ENCODE results near the gene GNAL.

The GNAL gene

DNA sequence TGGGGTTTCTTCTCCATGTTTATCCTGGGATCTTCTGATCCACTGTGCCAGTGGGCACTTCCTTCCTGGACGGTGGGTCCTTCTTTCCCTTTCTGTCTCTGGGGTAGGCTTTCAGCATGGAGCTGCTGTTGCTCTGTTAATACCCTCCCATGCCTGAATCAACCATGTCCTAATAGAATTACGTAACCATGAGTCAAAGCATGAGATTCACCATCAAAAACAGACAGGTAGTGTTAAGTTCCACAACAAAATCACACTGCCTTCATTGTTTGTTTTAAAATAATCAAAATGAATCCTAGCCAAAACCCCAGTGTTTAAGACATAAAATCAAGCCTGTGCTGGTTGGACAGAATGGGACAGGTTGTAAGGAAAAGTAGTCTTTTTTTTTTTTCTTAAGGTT lies 37.5 kb downstream of the GNAL start:
- DNase-seq = no peak

DNA sequence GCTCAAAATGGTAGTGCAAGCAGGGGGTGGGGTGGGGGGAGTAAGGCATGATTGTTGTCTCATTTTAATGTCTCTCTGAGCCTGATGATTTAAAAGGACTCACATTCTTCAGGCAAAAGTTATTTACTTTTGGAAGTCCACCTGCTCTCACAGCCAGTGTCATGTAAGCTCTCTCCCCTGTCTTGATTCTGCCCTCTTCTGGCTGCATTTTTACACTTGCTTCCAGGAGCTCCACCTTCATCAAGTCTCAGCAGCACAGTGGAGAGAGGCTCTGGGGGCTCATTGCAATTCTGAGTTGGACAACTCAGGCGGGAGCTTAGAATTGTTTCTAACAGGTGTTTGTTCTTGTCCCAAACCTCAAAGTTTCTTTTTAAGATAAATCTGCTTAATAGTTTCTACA lies 39.2 kb downstream of the GNAL start:
- no peak for DNase-seq

DNA sequence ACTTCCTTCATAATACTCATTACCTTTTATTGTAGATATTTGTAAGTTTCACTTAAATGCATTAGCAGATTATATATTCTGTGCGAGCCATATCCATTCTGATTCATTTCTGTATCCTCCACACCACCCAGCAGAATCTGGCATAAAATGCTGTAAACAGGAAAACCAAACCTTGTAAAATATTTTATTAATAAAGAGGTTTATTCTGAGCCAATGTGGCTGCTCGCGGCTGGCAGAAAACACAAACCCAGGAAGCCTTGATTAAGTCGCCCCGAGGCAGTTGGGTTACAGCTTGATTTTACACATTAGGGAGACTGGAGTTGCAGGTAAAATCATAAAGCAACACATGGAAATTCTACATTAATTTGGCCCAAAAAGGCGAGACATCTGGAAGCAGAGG lies 40.5 kb downstream of the GNAL start:
- DNase-seq = no peak

DNA sequence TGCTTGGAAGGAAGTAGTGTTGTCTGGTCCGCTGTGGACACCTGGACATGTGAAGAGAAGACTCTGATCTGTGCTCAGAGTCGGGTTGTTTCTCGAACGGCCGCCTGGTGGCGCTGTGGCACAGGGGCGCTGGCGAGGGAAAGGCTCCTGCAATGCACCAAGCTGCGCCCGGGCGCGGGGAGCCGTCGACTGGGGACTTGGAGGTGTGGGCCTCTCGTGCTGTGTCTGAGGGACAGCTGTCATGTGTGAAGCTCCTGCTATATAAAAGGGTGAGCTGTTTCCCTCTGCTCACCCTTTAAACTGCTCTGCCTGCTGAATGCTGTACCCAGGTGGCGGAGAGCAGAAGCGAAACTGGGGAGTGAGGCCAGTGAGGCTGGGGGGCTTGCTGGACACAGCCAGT lies 44.0 kb downstream of the GNAL start:
- DNase-seq = peak; percentile 70 to 74

DNA sequence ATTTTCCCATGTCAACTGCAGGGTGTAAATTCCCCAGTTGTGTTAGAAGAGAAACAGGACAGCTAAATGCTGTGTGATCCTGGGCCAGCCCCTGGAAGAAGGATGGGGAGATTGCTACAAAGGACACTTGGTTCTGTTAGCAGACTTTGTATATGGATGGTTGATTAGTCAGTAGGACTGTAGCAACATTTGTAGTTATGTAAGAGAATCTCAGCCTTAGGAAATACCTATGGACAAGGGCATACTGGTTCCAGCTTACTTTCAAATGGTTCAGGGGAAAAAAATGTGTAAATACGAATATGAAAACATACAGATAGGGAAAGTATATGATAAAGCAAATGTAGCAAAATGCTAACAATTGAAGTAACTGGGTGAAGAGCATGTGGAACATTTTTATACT lies 47.6 kb downstream of the GNAL start:
- peak; percentile 14 to 22 for DNase-seq

DNA sequence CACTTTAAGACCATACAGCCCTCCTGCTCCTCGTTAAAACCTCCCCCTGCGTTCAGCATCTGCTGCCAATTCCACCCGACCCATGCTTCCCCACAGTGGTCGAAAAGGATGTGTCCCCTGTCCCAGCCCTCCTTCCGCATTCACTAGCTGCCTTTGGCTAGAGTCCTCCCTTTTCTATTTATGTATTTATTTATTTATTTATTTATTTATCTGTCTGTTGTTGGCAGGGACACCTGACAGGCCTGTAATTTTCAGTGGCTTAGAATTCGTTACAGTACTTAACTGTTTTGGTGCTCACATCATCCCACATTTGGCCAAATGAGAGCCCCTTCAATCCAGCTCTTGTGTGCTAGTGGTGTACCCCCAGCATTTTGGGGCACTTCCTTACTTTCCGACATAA lies 50.8 kb downstream of the GNAL start:
- no peak for DNase-seq

DNA sequence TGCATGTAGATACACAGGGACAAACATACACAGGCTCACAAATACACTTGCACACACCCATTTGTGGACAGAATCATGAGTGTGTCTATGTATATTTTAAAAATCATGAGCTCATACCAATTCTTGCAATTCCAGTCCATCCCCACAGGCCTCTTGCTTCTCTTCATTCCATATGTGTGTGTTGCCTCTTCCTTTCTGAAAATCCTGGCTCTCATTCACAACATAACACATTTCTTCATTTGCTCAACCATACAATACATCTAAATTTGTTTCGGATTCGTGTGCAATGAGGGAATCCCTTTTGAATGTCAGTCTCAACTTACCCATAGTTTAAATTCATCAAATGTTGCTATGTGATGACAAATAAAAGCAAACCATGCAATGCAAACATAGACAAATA lies 51.4 kb downstream of the GNAL start:
- DNase-seq = no peak

DNA sequence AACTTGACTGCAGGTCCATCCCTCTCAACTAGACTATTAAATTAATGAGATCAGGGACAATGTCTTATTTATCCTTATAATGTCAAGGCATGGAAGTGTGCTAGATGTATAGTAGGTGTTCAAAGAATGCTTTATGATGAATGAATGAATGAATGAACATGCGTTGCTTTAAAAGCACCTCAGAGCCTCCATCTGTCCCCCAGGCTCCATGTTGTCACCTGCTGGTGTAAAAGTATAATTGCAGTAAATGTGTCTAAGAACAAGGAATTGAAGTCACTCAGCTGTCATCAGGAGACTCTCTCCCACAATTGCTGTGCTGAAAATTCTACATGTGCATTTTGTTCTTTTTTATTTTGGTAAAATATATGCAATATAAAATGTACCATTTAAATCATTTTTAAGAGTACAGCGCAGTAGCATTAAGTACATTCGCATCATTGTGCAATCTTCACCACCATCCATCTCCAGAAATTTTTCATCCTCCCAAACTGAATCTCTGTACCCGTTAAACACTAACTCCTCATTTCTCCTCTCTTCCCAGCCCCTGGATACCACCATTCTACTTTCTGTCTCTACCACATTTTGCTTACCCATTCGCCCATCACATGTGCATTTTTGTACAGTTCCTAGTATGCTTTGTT lies 52.6 kb downstream of the GNAL start:
- DNase-seq = peak; percentile 6 to 20

DNA sequence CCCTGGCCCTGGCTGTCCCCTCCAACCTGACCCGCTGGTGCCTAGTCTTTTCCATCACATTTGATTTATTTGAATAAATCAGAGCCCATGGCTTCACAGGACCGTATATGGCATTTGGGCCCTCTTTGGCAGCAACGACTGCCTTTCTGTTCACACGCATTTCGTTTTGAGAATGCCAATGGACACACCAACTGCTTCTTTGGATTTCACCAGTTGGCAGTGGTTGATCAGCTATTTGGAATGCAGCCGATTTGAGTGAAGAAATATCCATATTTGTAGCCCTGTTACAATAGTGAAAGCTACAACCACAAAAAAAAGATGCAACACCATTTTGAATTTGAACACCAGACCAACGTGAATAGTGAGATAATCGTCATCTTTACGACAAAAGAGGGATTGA lies 56.5 kb downstream of the GNAL start:
- DNase-seq = no peak

DNA sequence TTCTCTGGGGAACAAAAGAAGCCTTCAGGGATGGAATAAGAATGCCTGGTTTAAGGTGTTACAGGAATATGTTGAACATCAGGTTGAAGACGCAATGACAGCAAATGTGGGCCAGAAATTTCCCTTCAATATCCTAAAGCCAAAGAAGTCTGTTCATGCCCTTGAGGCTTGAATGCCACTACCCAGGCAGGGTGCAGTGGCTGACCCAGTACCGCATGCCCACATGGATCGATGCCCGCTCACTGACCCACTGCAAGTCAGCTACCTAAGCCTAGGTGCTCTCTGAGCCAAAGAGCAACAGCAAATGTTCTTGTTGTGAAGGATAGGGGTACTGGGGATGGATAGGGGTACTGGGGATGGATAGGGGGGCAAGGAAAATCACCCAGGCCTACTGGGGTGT lies 58.2 kb downstream of the GNAL start:
- DNase-seq = no peak

DNA sequence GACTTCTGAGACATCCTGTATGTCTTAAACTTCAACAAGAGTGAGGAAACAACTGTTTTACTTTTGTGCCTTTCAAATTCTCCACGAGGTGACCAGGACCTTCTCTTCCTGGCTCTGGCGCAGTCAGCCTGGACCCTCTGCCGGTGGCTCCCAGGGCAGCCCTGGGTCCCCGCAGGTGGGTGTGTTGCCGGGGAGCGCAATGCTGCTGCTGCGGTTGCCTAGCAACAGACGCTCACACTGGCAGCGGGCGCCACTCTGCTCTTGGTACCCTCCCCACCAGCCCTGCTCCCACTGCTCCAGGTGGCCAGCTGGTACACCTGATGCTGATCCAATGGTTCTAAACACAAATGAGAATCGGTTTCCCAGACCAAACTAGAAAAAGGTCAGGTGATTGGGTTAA lies 58.7 kb downstream of the GNAL start:
- no peak for DNase-seq

DNA sequence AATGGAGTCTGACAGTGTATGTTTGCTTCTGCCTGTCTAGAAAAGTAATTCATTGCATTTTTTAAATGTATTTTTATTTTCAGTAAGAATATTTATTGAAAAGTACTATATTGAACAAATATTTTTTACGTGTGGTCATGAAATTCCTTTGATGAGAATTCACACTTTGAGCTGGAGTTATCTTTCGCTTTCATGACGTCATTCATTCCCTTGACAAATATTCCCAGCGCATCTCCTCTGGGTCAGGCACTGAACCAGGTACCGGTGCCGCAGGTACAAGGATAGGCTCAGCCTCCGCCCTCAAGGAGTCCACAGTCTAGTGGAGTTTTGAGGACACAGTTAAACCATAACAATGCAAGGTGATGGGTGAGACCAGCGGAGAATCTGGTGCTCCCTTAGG lies 60.2 kb downstream of the GNAL start:
- DNase-seq = no peak

DNA sequence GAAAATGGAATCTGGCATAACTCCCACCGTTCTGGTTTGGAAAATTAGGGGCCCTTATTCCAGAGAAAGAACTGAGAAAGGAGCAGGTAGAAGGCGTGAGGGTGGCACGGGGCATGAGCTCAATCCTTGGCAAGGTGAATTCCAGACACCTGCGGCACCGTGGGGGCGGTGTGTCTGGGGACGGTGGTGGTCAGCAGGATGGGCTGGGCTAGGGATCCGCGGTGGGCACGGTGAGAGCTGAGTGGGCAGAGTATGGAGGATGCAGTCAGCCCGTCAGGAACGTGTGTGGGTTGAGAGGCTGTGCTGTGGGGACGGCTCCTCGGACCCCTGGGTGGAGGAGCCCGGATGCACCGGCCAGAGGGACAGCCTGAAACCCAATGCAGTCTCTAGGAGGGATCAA lies 61.1 kb downstream of the GNAL start:
- DNase-seq = no peak

DNA sequence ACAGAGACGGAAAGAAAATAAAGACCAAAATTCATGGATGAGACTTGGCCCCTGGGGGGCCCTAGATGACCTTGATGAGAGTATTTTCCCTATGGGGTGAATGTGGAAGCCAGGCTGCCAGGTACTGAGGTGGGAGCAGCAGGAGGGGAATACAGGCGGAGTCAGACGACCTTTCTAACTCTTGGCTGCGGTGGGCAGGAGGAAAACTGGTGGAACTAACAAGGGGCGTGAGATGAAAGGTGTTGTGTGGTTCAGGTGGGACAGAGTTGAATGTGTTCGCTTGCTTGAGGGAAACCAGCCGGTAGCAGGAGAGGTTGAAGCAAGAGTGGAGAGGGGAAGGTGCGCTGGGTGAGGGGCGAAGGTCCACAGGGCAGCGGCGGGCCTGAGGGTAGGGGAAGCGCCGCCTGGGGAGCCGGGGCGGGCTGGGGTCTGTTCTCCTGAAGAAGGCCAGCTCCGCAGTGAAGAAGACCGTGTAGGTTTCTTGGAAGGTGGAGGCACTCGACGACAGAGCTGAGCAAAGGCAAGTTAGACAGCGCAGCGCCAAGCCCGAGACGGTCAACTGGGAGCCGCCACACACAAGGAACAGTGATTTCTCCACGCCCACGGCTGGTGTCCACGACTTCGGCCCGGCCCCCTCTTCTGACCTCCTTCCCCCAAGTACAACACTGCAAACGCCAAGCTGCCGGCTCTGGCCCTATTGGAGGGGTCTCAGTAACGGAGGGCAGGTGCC lies 61.7 kb downstream of the GNAL start:
- no peak for DNase-seq

DNA sequence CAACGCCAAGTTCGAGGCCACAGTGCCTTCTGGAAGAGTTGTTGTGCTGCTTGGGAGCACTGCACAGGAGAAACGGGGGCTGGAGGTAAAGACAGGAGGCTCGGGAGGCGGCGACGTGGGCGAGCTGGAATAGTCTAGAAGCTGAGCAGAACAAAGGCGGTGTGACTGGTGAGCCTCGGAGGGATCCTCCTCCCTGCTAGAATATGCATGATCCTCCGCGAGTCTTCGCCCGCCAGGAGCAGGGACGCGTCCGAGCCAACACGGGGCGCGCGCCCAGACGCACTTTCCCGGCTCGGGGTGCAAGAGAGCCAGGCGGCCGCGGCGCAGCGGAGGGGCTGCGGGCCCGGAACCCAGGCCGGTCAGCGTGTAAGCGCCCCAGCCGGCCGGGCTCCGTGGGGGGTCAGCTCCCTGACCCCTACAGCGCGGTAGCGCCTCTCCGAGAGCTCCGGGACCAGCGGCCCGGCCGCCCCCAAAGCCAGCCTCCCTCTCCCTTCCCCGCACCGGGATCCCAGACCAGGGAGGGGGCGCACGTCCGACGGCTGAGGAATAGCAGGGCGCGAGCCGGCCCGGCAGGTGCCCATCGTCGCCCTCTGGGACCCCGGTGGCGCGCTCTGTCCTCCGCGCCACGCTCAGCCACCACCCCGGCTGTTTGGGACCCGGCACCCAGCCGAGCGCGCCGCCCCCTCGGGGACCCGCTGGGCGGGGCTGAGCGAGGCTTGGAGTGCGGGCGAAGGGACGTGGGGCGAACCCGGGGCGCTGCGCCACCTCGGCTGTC lies 62.5 kb downstream of the GNAL start:
- no peak for DNase-seq

DNA sequence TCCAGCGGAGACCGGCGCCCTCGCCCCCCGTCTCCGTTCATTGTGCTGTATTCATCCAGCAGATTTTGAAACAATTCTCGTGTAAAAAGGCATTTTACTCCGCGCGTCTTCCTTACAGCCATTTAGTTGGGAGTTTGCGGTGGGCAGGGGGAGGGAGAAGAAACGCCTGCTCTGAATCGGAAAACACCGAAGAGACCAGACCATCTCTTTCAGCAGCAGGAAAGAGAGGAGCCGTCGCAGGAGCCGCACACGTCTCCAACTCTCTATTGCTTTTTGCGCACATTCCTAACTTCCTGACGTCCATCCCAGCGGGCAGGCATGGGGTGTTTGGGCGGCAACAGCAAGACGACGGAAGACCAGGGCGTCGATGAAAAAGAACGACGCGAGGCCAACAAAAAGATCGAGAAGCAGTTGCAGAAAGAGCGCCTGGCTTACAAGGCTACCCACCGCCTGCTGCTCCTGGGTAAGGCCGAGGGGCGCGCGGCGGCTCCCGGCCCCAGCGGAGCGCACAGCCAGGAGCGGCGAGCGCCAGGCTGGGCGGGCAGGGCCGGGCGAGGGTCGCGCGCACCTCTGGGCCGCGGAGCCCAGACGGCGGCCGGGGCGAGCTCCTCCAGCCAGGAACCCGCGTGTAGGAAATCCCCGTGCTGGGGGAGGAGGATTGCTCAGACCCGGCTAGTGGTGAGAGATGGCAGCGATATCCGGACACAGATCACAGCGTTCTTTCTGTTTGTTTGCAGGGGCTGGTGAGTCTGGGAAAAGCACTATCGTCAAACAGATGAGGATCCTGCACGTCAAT lies 63.2 kb downstream of the GNAL start:
- DNase-seq = peak in 1 of 2 donors; percentile 7

DNA sequence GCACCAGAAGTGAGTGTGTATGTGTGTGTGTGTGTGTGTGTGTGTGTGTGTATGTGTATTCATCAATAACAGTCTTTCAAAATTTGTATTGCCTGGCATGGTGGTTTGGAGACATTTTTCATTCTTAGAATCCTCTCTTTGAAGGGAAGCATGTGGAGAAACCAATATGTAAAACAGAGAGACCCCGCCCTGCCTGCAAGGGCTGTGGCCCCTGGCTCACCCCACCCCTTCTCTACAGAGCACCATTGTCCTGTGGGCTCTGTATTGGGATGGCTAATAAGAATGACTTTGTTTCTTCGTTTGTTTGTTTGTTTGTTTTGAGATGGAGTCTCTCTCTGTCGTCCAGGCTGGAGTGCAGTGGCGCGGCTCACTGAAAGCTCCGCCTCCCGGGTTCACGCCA lies 65.9 kb downstream of the GNAL start:
- no peak for DNase-seq

DNA sequence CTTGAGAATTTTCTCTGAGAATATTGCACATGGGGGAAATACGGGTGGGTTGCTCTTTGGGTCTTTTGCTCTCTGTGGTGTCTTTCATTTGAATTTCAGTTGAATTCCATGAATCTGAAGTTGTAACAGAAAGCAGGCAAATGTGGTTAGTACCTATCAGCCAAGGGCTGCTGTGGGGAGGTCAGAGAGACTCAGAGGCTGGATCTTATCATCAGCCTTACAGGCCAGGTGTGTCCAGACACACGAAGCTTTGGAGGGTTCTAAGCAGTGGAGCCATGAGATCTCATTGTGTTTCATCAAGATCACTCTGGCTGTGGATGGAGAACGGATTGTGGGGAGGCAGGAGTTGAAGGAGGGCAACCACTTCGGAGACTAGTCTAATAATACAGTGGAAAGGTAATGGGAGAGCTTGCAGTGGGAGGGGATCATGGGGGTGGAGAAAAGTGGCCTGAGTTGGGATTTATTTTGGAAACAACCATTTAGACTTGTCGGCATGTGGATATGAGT lies 68.1 kb downstream of the GNAL start:
- DNase-seq = no peak

DNA sequence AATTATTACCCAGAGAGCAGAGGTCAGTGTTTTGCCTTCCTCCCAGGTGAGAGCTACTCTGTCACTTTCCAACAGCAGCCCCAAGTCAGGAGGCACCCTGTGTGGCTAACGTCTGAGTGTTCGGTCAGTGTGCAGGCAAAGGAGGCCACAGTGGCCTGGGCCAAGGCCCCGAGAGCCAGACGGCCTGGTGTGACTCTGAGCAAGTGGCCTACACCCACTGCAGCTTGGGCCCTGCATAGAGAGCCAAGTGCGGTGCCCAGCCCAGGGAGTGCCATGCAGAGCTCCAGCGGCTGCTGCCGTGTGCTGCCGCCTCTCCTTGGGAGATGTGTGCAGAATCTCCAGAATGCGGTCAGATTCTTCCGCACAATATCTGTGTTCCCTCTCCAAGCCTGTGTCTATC lies 70.4 kb downstream of the GNAL start:
- no peak for DNase-seq

DNA sequence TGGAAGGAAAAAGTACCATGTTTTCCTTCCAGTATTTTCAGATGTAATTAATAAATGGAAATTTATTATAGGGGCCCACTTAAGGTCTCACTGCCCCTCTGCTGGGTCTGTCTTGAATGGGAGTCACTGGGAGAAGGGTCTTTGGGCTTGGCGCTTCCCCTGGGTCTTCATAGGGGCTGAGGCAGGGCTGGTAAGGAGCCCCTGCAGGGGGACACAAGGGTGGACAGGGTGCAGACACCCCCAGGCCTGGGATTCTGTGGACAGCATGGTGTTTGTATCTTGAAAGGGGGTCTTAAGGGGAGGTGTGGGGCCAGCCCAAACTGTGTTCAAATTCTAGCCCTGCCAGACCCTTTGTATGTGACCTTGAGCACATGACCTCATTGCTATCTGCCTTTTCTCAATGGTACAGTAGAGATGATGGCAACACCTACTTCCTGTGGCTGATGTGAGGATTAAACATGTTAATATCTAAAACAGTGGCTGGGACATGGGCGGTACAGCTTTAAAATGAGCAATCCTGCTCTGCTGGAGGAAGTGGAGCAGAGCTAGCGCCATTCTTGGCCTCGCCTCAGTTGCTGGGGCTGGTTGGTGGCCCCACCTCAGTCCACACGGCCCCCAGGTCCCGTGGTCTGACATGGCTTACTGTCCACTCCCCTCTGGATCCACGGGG lies 71.6 kb downstream of the GNAL start:
- DNase-seq = no peak

DNA sequence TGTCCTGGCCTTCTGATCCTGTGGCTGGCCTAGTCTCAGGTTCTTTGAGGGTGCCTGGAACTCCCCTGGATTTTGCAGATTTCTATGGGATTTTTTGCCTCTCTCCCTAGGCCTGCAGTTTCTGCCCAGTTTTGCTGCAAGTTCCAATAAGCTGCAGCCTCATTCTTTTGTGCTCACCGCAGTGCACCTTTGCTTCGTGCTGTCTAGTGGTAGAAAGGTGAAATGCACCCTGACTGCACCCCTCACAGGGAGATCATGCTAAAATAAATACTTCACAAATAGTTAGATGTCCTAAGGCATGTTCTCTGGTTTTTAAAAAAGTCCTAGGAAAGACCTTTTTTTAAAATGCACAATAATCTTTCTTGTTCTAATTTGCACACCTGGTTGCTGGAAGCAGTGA lies 72.5 kb downstream of the GNAL start:
- no peak for DNase-seq

DNA sequence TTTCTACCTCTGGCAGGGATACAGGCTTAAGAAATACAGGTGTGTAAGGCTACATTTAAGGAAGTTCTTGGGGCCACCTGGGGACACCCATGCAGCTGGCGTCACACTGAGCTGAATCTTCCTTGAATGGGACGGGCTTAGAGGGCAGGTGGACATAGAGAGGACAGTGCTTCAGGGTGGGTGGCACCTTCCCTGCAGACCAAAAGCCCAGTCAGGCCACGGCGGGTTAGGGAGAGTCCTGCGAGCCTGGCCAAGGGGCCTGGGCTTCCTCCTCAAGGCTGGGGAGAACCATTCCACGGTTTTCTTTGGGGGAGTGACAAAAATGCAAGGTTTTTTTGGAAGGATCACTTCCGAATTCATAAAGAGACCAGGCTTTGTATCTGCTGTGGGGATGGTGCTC lies 73.4 kb downstream of the GNAL start:
- DNase-seq = no peak
